ENCODE measurements around the gene MRPL46. TPM values are rescaled to one million over a fixed set of nuclear protein-coding genes. Genes with fewer than 3 reads are reported as not detected.

The MRPL46 gene
- total RNA-seq, 1 experiment from 2014 or later: 44.2 TPM

GRCh38 chr15:88484682-88485331, 17.6 kb upstream of the MRPL46 start:
- Histone ChIP-seq H3K27ac (ENCODE audit: low read depth, low read length, poor library complexity, severe bottlenecking) (no peak overlapping the region), H3K4me1 (ENCODE audit: insufficient read depth, low read length, poor library complexity, severe bottlenecking) (no peaks in the 10 kb centered on the region), H3K36me3 (ENCODE audit: insufficient read depth, low read length, poor library complexity, severe bottlenecking) (no peaks in the 10 kb centered on the region), H3K9me3 (ENCODE audit: low read depth, low read length, poor library complexity, severe bottlenecking) (no peaks in the 10 kb centered on the region), H3K4me3 (ENCODE audit: low read depth, low read length, poor library complexity, severe bottlenecking) (no peak overlapping the region), H3K27me3 (replicated peaks; ENCODE audit: insufficient read depth, low read depth, low read length, poor library complexity) (no peaks in the 10 kb centered on the region)
- BruUV-seq (replicated peaks): no TSS peak
- TF ChIP-seq EZH2 (IDR thresholded peaks at IDR 0.05; ENCODE audit: borderline replicate concordance, low read depth, low read length, poor library complexity, severe bottlenecking): no peak
- no peak for TF ChIP-seq CTCF (conservative IDR thresholded peaks at IDR 0.05; ENCODE audit: low read depth, low read length)
- CTCF ChIA-PET: no interaction called here
- POLR2A ChIA-PET (ENCODE audit: low non-redundant PET): no interaction called here
- DNase-seq (ENCODE audit: low spot score): peak; percentile 49
- intact Hi-C loops (cut with micrococcal nuclease; ENCODE audit: unreplicated experiment): no loop called here

GRCh38 chr15:88482263-88482662, 15.1 kb upstream of the MRPL46 start:
- TF ChIP-seq EZH2 (IDR thresholded peaks at IDR 0.05; ENCODE audit: borderline replicate concordance, low read depth, low read length, poor library complexity, severe bottlenecking) (no peak), CTCF (conservative IDR thresholded peaks at IDR 0.05; ENCODE audit: low read depth, low read length) (no peak)
- no TSS peak for BruUV-seq (replicated peaks)
- Histone ChIP-seq H3K27me3 (replicated peaks; ENCODE audit: insufficient read depth, low read depth, low read length, poor library complexity) (no peaks in the 10 kb centered on the region), H3K27ac (ENCODE audit: low read depth, low read length, poor library complexity, severe bottlenecking) (no peak overlapping the region), H3K4me1 (ENCODE audit: insufficient read depth, low read length, poor library complexity, severe bottlenecking) (no peaks in the 10 kb centered on the region), H3K4me3 (ENCODE audit: low read depth, low read length, poor library complexity, severe bottlenecking) (no peak overlapping the region), H3K36me3 (ENCODE audit: insufficient read depth, low read length, poor library complexity, severe bottlenecking) (peaks cover 7% of the 10 kb centered on the region), H3K9me3 (ENCODE audit: low read depth, low read length, poor library complexity, severe bottlenecking) (no peaks in the 10 kb centered on the region)
- POLR2A ChIA-PET (ENCODE audit: low non-redundant PET): no interaction called here
- CTCF ChIA-PET: no interaction called here
- intact Hi-C loops (cut with micrococcal nuclease; ENCODE audit: unreplicated experiment): no loop called here
- DNase-seq (ENCODE audit: low spot score): no peak

GRCh38 chr15:88480981-88481380, 13.8 kb upstream of the MRPL46 start:
- POLR2A ChIA-PET (ENCODE audit: low non-redundant PET): no interaction called here
- no peak for TF ChIP-seq CTCF (conservative IDR thresholded peaks at IDR 0.05; ENCODE audit: low read depth, low read length)
- TF ChIP-seq EZH2 (IDR thresholded peaks at IDR 0.05; ENCODE audit: borderline replicate concordance, low read depth, low read length, poor library complexity, severe bottlenecking): no peak
- no peak overlapping the region for H3K4me3 ChIP-seq (ENCODE audit: low read depth, low read length, poor library complexity, severe bottlenecking)
- no TSS peak for BruUV-seq (replicated peaks)
- DNase-seq (ENCODE audit: low spot score): no peak
- no peaks in the 10 kb centered on the region for H3K4me1 ChIP-seq (ENCODE audit: insufficient read depth, low read length, poor library complexity, severe bottlenecking)
- H3K27me3 ChIP-seq (replicated peaks; ENCODE audit: insufficient read depth, low read depth, low read length, poor library complexity): no peaks in the 10 kb centered on the region
- intact Hi-C loops (cut with micrococcal nuclease; ENCODE audit: unreplicated experiment): no loop called here
- H3K9me3 ChIP-seq (ENCODE audit: low read depth, low read length, poor library complexity, severe bottlenecking): no peaks in the 10 kb centered on the region
- H3K36me3 ChIP-seq (ENCODE audit: insufficient read depth, low read length, poor library complexity, severe bottlenecking): peaks cover 7% of the 10 kb centered on the region
- CTCF ChIA-PET: no interaction called here
- H3K27ac ChIP-seq (ENCODE audit: low read depth, low read length, poor library complexity, severe bottlenecking): no peak overlapping the region
